ENCODE data around the gene MTHFD1.

Gene MTHFD1

GRCh38 chr14:64500088-64500487 lies 111.9 kb downstream of the MTHFD1 start:
- Histone ChIP-seq H3K4me3 (ENCODE audit: low read depth, low read length) (no peak overlapping the region), H3K27me3 (ENCODE audit: control insufficient read depth, insufficient read depth, low read length) (no peaks in the 10 kb centered on the region), H3K36me3 (ENCODE audit: control insufficient read depth, insufficient read depth, low read length) (0 out of 2 replicates have a peak, but pooled peaks cover 4% of the 10 kb centered on the region), H3K9ac (ENCODE audit: low read length) (no peak overlapping the region), H3K4me1 (ENCODE audit: control insufficient read depth, insufficient read depth, low read length) (peaks cover 17% of the 10 kb centered on the region), H3K9me3 (ENCODE audit: control insufficient read depth, insufficient read depth, low read depth, low read length) (no peaks in the 10 kb centered on the region), H3K27ac (ENCODE audit: low read depth, low read length) (no peak overlapping the region)

GRCh38 chr14:64501411-64502171 lies 113.4 kb downstream of the MTHFD1 start:
- Histone ChIP-seq H3K4me1 (ENCODE audit: control insufficient read depth, insufficient read depth, low read length) (peaks cover 20% of the 10 kb centered on the region), H3K4me3 (ENCODE audit: low read depth, low read length) (peak overlapping the region; percentile 78; the same call in 1 of the 2 replicates), H3K27ac (ENCODE audit: low read depth, low read length) (no peak overlapping the region), H3K9ac (ENCODE audit: low read length) (peak overlapping the region; percentile 3), H3K36me3 (ENCODE audit: control insufficient read depth, insufficient read depth, low read length) (no peaks in the 10 kb centered on the region), H3K9me3 (ENCODE audit: control insufficient read depth, insufficient read depth, low read depth, low read length) (no peaks in the 10 kb centered on the region), H3K27me3 (ENCODE audit: control insufficient read depth, insufficient read depth, low read length) (no peaks in the 10 kb centered on the region)

- H3K9me3 ChIP-seq (ENCODE audit: control insufficient read depth, insufficient read depth, low read depth, low read length): no peaks in the 10 kb centered on the region
- peak overlapping the region; percentile 99 for H3K9ac ChIP-seq (ENCODE audit: low read length)
- peaks cover 28% of the 10 kb centered on the region for H3K4me1 ChIP-seq (ENCODE audit: control insufficient read depth, insufficient read depth, low read length)
- peak overlapping the region; percentile 78 for H3K4me3 ChIP-seq (ENCODE audit: low read depth, low read length)
- no peak overlapping the region for H3K27ac ChIP-seq (ENCODE audit: low read depth, low read length)
- no peaks in the 10 kb centered on the region for H3K36me3 ChIP-seq (ENCODE audit: control insufficient read depth, insufficient read depth, low read length)
- no peaks in the 10 kb centered on the region for H3K27me3 ChIP-seq (ENCODE audit: control insufficient read depth, insufficient read depth, low read length)
These were observed 114.3 kb downstream of the MTHFD1 start for GRCh38 chr14:64502456-64502855.

- peaks cover 33% of the 10 kb centered on the region for H3K4me1 ChIP-seq (ENCODE audit: control insufficient read depth, insufficient read depth, low read length)
- peak overlapping the region; percentile 97 for H3K27ac ChIP-seq (ENCODE audit: low read depth, low read length)
- no peaks in the 10 kb centered on the region for H3K9me3 ChIP-seq (ENCODE audit: control insufficient read depth, insufficient read depth, low read depth, low read length)
- peak overlapping the region; percentile 78 for H3K4me3 ChIP-seq (ENCODE audit: low read depth, low read length)
- peak overlapping the region; percentile 99 for H3K9ac ChIP-seq (ENCODE audit: low read length)
- no peaks in the 10 kb centered on the region for H3K36me3 ChIP-seq (ENCODE audit: control insufficient read depth, insufficient read depth, low read length)
- no peaks in the 10 kb centered on the region for H3K27me3 ChIP-seq (ENCODE audit: control insufficient read depth, insufficient read depth, low read length)
These were observed 114.8 kb downstream of the MTHFD1 start for GRCh38 chr14:64502887-64503433.

GRCh38 chr14:64503434-64504309 lies 115.5 kb downstream of the MTHFD1 start, which contains the start of gene ZBTB25:
TSS of gene ZBTB25 (minus strand) at chr14:64503838. CDS start at chr14:64490533, 13,305 bp downstream.
- Histone ChIP-seq H3K9ac (ENCODE audit: low read length) (peak within 1 kb of the TSS; percentile 99), H3K36me3 (ENCODE audit: control insufficient read depth, insufficient read depth, low read length) (no peaks in the 10 kb centered on the region), H3K27ac (ENCODE audit: low read depth, low read length) (peak within 1 kb of the TSS; percentile 97), H3K4me3 (ENCODE audit: low read depth, low read length) (peak within 1 kb of the TSS; percentile 78), H3K4me1 (ENCODE audit: control insufficient read depth, insufficient read depth, low read length) (peaks cover 39% of the 10 kb centered on the region), H3K9me3 (ENCODE audit: control insufficient read depth, insufficient read depth, low read depth, low read length) (no peaks in the 10 kb centered on the region), H3K27me3 (ENCODE audit: control insufficient read depth, insufficient read depth, low read length) (no peaks in the 10 kb centered on the region)

GRCh38 chr14:64504310-64504896 lies 116.2 kb downstream of the MTHFD1 start, which contains the start of gene ZBTB1:
TSS of gene ZBTB1 (plus strand) at chr14:64504770. CDS start at chr14:64521505, 16,735 bp downstream.
- peak within 1 kb of the TSS; percentile 99 for H3K9ac ChIP-seq (ENCODE audit: low read length)
- H3K27ac ChIP-seq (ENCODE audit: low read depth, low read length): peak within 1 kb of the TSS; percentile 97
- peaks cover 46% of the 10 kb centered on the region for H3K4me1 ChIP-seq (ENCODE audit: control insufficient read depth, insufficient read depth, low read length)
- peak within 1 kb of the TSS; percentile 78 for H3K4me3 ChIP-seq (ENCODE audit: low read depth, low read length)
- no peaks in the 10 kb centered on the region for H3K36me3 ChIP-seq (ENCODE audit: control insufficient read depth, insufficient read depth, low read length)
- no peaks in the 10 kb centered on the region for H3K27me3 ChIP-seq (ENCODE audit: control insufficient read depth, insufficient read depth, low read length)
- no peaks in the 10 kb centered on the region for H3K9me3 ChIP-seq (ENCODE audit: control insufficient read depth, insufficient read depth, low read depth, low read length)

GRCh38 chr14:64504897-64505794 lies 117.0 kb downstream of the MTHFD1 start:
- peaks cover 47% of the 10 kb centered on the region for H3K4me1 ChIP-seq (ENCODE audit: control insufficient read depth, insufficient read depth, low read length)

GRCh38 chr14:64506721-64507120 lies 118.6 kb downstream of the MTHFD1 start:
- H3K9ac ChIP-seq (ENCODE audit: low read length): no peak overlapping the region
- no peak overlapping the region for H3K27ac ChIP-seq (ENCODE audit: low read depth, low read length)
- peaks cover 51% of the 10 kb centered on the region for H3K4me1 ChIP-seq (ENCODE audit: control insufficient read depth, insufficient read depth, low read length)
- no peaks in the 10 kb centered on the region for H3K9me3 ChIP-seq (ENCODE audit: control insufficient read depth, insufficient read depth, low read depth, low read length)
- no peaks in the 10 kb centered on the region for H3K36me3 ChIP-seq (ENCODE audit: control insufficient read depth, insufficient read depth, low read length)
- H3K27me3 ChIP-seq (ENCODE audit: control insufficient read depth, insufficient read depth, low read length): no peaks in the 10 kb centered on the region
- peak overlapping the region; percentile 33; the same call in 1 of the 2 replicates for H3K4me3 ChIP-seq (ENCODE audit: low read depth, low read length)

More at GRCh38 chr14:64504897-64505794, 117.0 kb downstream of the MTHFD1 start:
- Histone ChIP-seq H3K36me3 (ENCODE audit: control insufficient read depth, insufficient read depth, low read length) (no peaks in the 10 kb centered on the region), H3K9ac (ENCODE audit: low read length) (peak overlapping the region; percentile 99), H3K27ac (ENCODE audit: low read depth, low read length) (peak overlapping the region; percentile 97), H3K9me3 (ENCODE audit: control insufficient read depth, insufficient read depth, low read depth, low read length) (no peaks in the 10 kb centered on the region), H3K4me3 (ENCODE audit: low read depth, low read length) (peak overlapping the region; percentile 78), H3K27me3 (ENCODE audit: control insufficient read depth, insufficient read depth, low read length) (no peaks in the 10 kb centered on the region)

- no peak overlapping the region for H3K9ac ChIP-seq (ENCODE audit: low read length)
These were observed 119.4 kb downstream of the MTHFD1 start for GRCh38 chr14:64507376-64508156.

More at GRCh38 chr14:64507376-64508156, 119.4 kb downstream of the MTHFD1 start:
- no peaks in the 10 kb centered on the region for H3K27me3 ChIP-seq (ENCODE audit: control insufficient read depth, insufficient read depth, low read length)
- H3K27ac ChIP-seq (ENCODE audit: low read depth, low read length): no peak overlapping the region
- no peaks in the 10 kb centered on the region for H3K36me3 ChIP-seq (ENCODE audit: control insufficient read depth, insufficient read depth, low read length)
- no peak overlapping the region; the same call in 1 of the 2 replicates for H3K4me3 ChIP-seq (ENCODE audit: low read depth, low read length)
- no peaks in the 10 kb centered on the region for H3K9me3 ChIP-seq (ENCODE audit: control insufficient read depth, insufficient read depth, low read depth, low read length)
- H3K4me1 ChIP-seq (ENCODE audit: control insufficient read depth, insufficient read depth, low read length): peaks cover 42% of the 10 kb centered on the region

Data from HUES6 (cell line).